KG1 (cell line): Measurements from ENCODE around the gene ARL4D.
"Not testable (repeated sequence)": the region's sequence is repeated elsewhere in the genome, so short reads cannot be mapped to it uniquely, and the experiment has no call there.

Experiments used
- DNase-seq: peaks from one replicate; lab custom pipeline; 2025; lab: John Stamatoyannopoulos, UW

ARL4D gene

GRCh38 chr17:43395165-43395564, 3.6 kb upstream of the ARL4D start:
- DNase-seq: no peak

- no peak for DNase-seq
Measured at GRCh38 chr17:43396491-43397060, 2.2 kb upstream of the ARL4D start.

GRCh38 chr17:43399839-43400328, 1.1 kb downstream of the ARL4D start:
- DNase-seq: no peak

GRCh38 chr17:43400943-43401717, 2.3 kb downstream of the ARL4D start:
- no peak for DNase-seq

- no peak for DNase-seq
Measured at GRCh38 chr17:43402078-43402477, 3.3 kb downstream of the ARL4D start.

- DNase-seq: no peak
Measured at GRCh38 chr17:43402567-43402966, 3.8 kb downstream of the ARL4D start.

- no peak for DNase-seq
Measured at GRCh38 chr17:43403846-43404245, 5.1 kb downstream of the ARL4D start.

- no peak for DNase-seq
Measured at GRCh38 chr17:43405861-43406260, 7.1 kb downstream of the ARL4D start.

- no peak for DNase-seq
Measured at GRCh38 chr17:43406676-43407645, 8.2 kb downstream of the ARL4D start.

- no peak for DNase-seq
Measured at GRCh38 chr17:43409131-43409530, 10.3 kb downstream of the ARL4D start.

- DNase-seq: no peak
Measured at GRCh38 chr17:43410557-43411368, 12.0 kb downstream of the ARL4D start.

- DNase-seq: no peak
Measured at GRCh38 chr17:43411369-43411677, 12.5 kb downstream of the ARL4D start.

GRCh38 chr17:43411749-43412148, 13.0 kb downstream of the ARL4D start:
- DNase-seq: no peak

GRCh38 chr17:43412166-43412565, 13.4 kb downstream of the ARL4D start:
- no peak for DNase-seq

- no peak for DNase-seq
Measured at GRCh38 chr17:43416998-43417890, 18.5 kb downstream of the ARL4D start.

- DNase-seq: no peak
Measured at GRCh38 chr17:43418441-43419374, 19.9 kb downstream of the ARL4D start.

GRCh38 chr17:43419375-43419882, 20.6 kb downstream of the ARL4D start:
- DNase-seq: not testable (repeated sequence)

- DNase-seq: no peak
Measured at GRCh38 chr17:43423777-43424455, 25.1 kb downstream of the ARL4D start.
